Tibial nerve (tissue), 4 donors: ENCODE results near the gene RASAL1. TPM values are rescaled to one million over a fixed set of nuclear protein-coding genes. Genes with fewer than 3 reads are reported as not detected.

Source experiments
- DNase-seq, 2 donors: peaks; one replicate each; pipeline ENCODE4 v3.0.0-alpha.2; 2019; ENCODE audit warnings: low spot score in 2 of 2
- H3K27ac ChIP-seq, 4 donors: fragments of 200-600 bp; sonication (generic) in 3 of 4; one replicate each; pipeline ENCODE4 v1.5.1; 2017 to 2019; ENCODE audit warnings: mild to moderate bottlenecking in 1 of 4
- H3K27me3 ChIP-seq, 2 donors: fragments of 200-600 bp; sonication (generic) in 1 of 2; one replicate each; pipeline versions ENCODE4 v1.5.1 to v1.6.0; 2017 to 2019
- H3K36me3 ChIP-seq, 3 donors: fragments of 200-600 bp; sonication (generic); one replicate each; pipeline ENCODE4 v1.5.1; 2018 to 2019
- H3K4me1 ChIP-seq, 4 donors: fragments of 200-600 bp; sonication (generic) in 3 of 4; one replicate each; pipeline ENCODE4 v1.5.1; 2017 to 2019
- H3K4me3 ChIP-seq, 4 donors: fragments of 200-600 bp; sonication (generic) in 3 of 4; one replicate each; pipeline ENCODE4 v1.5.1; 2017 to 2019; ENCODE audit warnings: mild to moderate bottlenecking in 1 of 4, moderate library complexity in 1 of 4
- H3K9me3 ChIP-seq, 4 donors: fragments of 200-600 bp; sonication (generic) in 3 of 4; one replicate each; pipeline ENCODE4 v1.5.1; 2017 to 2019
- EP300 ChIP-seq, 2 donors: sonication (generic); formaldehyde crosslinking; IDR thresholded peaks; one replicate each; pipeline ENCODE4 v1.6.1; 2017; ENCODE audit warnings: antibody characterized with exemption in 2 of 2, mild to moderate bottlenecking in 1 of 2
- POLR2A ChIP-seq, 2 donors: fragments of 450-650 bp; IDR thresholded peaks; one replicate each; pipeline ENCODE4 v1.6.1; 2017; ENCODE audit warnings: antibody characterized with exemption in 2 of 2, mild to moderate bottlenecking in 2 of 2, moderate library complexity in 2 of 2
- WGBS, 2 donors: methylation state at CpG; one replicate each; pipeline ENCODE4 v1.1.5; 2018; 5-methylcytosine and 5-hydroxymethylcytosine counted together
- total RNA-seq, 4 donors: library from RNA; depleted of rRNA; stranded (reverse); fragments of >200 nt; gene quantifications; one replicate each; pipeline ENCODE4 v1.1.0, GENCODE V29; 2016
- TF ChIP-seq, protein P1 (sequence below), 5 experiments: fragments of 200-600 bp in 3 of 5; fragments of 450-650 bp in 2 of 5; sonication (generic) in 3 of 5; IDR thresholded peaks; one replicate each; pipeline ENCODE4 v1.5.1; 2016 to 2019; ENCODE audit warnings: antibody characterized with exemption in 5 of 5, mild to moderate bottlenecking in 3 of 5, moderate library complexity in 2 of 5

Gene RASAL1
- total RNA-seq, 4 donors from 2014 or later: 0.87 to 5.2 (median 3.3) TPM

DNA sequence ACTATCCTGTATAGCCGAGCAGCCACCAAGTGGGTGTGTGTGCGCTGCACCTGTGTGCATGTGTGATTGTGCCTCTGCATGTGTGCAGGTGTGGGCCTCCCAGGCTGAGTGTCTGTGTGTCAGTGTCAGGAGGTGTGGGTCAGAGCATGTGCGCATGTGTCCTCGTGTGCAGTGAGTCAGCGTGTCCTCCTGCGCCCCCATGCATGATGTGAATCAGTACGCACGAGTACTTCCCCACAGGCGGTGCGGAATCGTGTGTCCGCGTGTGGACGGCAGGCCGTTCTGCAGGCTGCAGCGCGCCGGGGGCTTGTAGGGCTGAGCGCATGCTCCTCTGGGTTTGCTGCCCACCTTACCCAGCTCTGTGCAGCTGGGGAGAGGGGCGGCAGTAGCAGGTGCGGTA, 44.8 kb downstream of the RASAL1 start:
- TF ChIP-seq, protein P1, sequence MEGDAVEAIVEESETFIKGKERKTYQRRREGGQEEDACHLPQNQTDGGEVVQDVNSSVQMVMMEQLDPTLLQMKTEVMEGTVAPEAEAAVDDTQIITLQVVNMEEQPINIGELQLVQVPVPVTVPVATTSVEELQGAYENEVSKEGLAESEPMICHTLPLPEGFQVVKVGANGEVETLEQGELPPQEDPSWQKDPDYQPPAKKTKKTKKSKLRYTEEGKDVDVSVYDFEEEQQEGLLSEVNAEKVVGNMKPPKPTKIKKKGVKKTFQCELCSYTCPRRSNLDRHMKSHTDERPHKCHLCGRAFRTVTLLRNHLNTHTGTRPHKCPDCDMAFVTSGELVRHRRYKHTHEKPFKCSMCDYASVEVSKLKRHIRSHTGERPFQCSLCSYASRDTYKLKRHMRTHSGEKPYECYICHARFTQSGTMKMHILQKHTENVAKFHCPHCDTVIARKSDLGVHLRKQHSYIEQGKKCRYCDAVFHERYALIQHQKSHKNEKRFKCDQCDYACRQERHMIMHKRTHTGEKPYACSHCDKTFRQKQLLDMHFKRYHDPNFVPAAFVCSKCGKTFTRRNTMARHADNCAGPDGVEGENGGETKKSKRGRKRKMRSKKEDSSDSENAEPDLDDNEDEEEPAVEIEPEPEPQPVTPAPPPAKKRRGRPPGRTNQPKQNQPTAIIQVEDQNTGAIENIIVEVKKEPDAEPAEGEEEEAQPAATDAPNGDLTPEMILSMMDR (IDR thresholded peaks at IDR 0.05): no peak
- TF ChIP-seq POLR2A (IDR thresholded peaks at IDR 0.05) (no peak), EP300 (IDR thresholded peaks at IDR 0.05) (no peak)
- Histone ChIP-seq H3K36me3 (no peaks in the 10 kb centered on the region), H3K4me3 (no peak overlapping the region), H3K27me3 (peaks cover 0 to 20% of the 10 kb centered on the region in 2 donors), H3K4me1 (peaks cover 0 to 20% (median 5%) of the 10 kb centered on the region in 4 donors), H3K9me3 (no peaks in the 10 kb centered on the region), H3K27ac (no peak overlapping the region)
- 50 to 79% methylated on average over 3 to 21 of the region's 21 CpGs for WGBS, 2 donors
- no peak for DNase-seq

DNA sequence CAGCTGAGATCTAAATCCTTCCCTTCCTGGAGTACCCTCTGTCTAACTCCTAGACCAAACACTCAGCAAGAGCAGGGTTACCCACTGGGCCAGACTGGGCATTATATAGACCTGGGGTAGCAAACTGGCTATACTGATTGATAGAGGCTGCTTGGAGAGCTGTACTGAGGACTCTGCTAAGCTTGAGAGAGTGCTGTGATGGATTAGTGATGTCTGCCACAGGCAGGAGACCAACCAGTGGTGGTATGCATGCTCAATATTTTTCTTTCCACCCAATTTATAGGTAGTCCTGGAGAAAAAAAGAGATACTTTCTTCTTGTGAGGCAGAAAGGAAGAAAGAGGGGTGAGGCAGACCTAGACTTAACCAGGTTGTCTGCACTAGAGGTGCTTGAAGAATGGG, 45.7 kb downstream of the RASAL1 start:
- DNase-seq: no peak
- Histone ChIP-seq H3K27ac (no peak overlapping the region), H3K36me3 (no peaks in the 10 kb centered on the region), H3K4me3 (no peak overlapping the region), H3K9me3 (no peaks in the 10 kb centered on the region), H3K27me3 (peaks cover 0 to 20% of the 10 kb centered on the region in 2 donors), H3K4me1 (peaks cover 0 to 20% (median 5%) of the 10 kb centered on the region in 4 donors)
- no peak for TF ChIP-seq POLR2A (IDR thresholded peaks at IDR 0.05)
- TF ChIP-seq EP300 (IDR thresholded peaks at IDR 0.05): no peak
- TF ChIP-seq, protein P1 (IDR thresholded peaks at IDR 0.05): no peak

- no peaks in the 10 kb centered on the region for H3K9me3 ChIP-seq
- TF ChIP-seq EP300 (IDR thresholded peaks at IDR 0.05): no peak
- no peak for TF ChIP-seq POLR2A (IDR thresholded peaks at IDR 0.05)
- TF ChIP-seq, protein P1 (IDR thresholded peaks at IDR 0.05): no peak
- 68 to 80% methylated on average over 13 of the region's 13 CpGs for WGBS, 2 donors
- peaks cover 0 to 20% (median 5%) of the 10 kb centered on the region in 4 donors for H3K4me1 ChIP-seq
- H3K4me3 ChIP-seq: no peak overlapping the region
- peaks cover 0 to 20% of the 10 kb centered on the region in 2 donors for H3K27me3 ChIP-seq
- H3K36me3 ChIP-seq: no peaks in the 10 kb centered on the region
- H3K27ac ChIP-seq: peak overlapping the region in 1 of 4 donors; percentile 34
- no peak for DNase-seq
These were observed 46.4 kb downstream of the RASAL1 start for GRCh38 chr12:113088971-113089756.

- no peaks in the 10 kb centered on the region for H3K9me3 ChIP-seq
- no peak overlapping the region for H3K27ac ChIP-seq
- H3K4me3 ChIP-seq: no peak overlapping the region
- WGBS, 2 donors: 90 to 97% methylated on average over 3 of the region's 3 CpGs
- peaks cover 0 to 16% (median 3%) of the 10 kb centered on the region in 4 donors for H3K4me1 ChIP-seq
- no peak for DNase-seq
- H3K36me3 ChIP-seq: no peaks in the 10 kb centered on the region
- peaks cover 0 to 15% of the 10 kb centered on the region in 2 donors for H3K27me3 ChIP-seq
- TF ChIP-seq POLR2A (IDR thresholded peaks at IDR 0.05) (no peak), EP300 (IDR thresholded peaks at IDR 0.05) (no peak)
- TF ChIP-seq, protein P1 (IDR thresholded peaks at IDR 0.05): no peak
These were observed 47.5 kb downstream of the RASAL1 start for GRCh38 chr12:113088037-113088436.

DNA sequence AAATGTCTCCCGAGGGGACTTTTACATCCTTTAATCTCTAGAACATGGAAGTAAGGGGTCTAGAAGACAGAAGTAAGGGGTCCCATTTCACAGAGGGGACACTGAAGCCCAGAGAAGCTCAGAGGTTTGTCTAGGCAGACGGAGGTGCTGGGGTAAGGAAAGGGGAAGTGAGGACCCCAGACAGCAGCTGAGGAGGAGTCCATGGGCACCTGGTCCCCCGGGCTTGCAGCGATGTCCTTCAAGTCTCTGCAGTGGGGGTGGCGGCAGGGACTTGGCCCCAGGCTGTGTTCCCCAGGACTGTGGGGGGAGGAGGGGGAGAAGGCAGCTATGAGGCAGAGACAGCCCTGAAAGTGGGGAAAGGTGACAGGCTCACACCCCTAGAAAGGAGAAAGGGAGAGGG, 48.4 kb downstream of the RASAL1 start:
- peaks cover 0 to 14% of the 10 kb centered on the region in 2 donors for H3K27me3 ChIP-seq
- H3K27ac ChIP-seq: no peak overlapping the region
- no peak overlapping the region for H3K4me3 ChIP-seq
- no peaks in the 10 kb centered on the region for H3K36me3 ChIP-seq
- no peaks in the 10 kb centered on the region for H3K9me3 ChIP-seq
- DNase-seq: no peak
- peaks cover 0 to 11% (median 0%) of the 10 kb centered on the region in 4 donors for H3K4me1 ChIP-seq
- TF ChIP-seq POLR2A (IDR thresholded peaks at IDR 0.05): no peak
- no peak for TF ChIP-seq EP300 (IDR thresholded peaks at IDR 0.05)
- TF ChIP-seq, protein P1 (IDR thresholded peaks at IDR 0.05): no peak
- WGBS, 2 donors: 63 to 71% methylated on average over 5 of the region's 5 CpGs
